SK-N-DZ (cell line): Measurements from ENCODE around the gene EYA4.

Experiments
- DNase-seq: peaks from one replicate; pipeline ENCODE4 v3.0.0-alpha.2; 2015; ENCODE audit warnings: low spot score

EYA4 gene

GRCh38 chr6:133348846-133349245 is 107.7 kb downstream of the EYA4 start:
- DNase-seq: no peak

GRCh38 chr6:133350928-133351327 is 109.8 kb downstream of the EYA4 start:
- no peak for DNase-seq

- no peak for DNase-seq
These were observed 110.9 kb downstream of the EYA4 start for GRCh38 chr6:133352046-133352445.

GRCh38 chr6:133353061-133353460 is 111.9 kb downstream of the EYA4 start:
- no peak for DNase-seq

- DNase-seq: no peak
These were observed 114.8 kb downstream of the EYA4 start for GRCh38 chr6:133355922-133356321.

- no peak for DNase-seq
These were observed 117.5 kb downstream of the EYA4 start for GRCh38 chr6:133358574-133359150.

- DNase-seq: no peak
These were observed 118.1 kb downstream of the EYA4 start for GRCh38 chr6:133359256-133359655.

GRCh38 chr6:133359760-133360159 is 118.6 kb downstream of the EYA4 start:
- no peak for DNase-seq

GRCh38 chr6:133360194-133360593 is 119.0 kb downstream of the EYA4 start:
- no peak for DNase-seq

GRCh38 chr6:133362813-133363212 is 121.7 kb downstream of the EYA4 start:
- no peak for DNase-seq

GRCh38 chr6:133368664-133369063 is 127.5 kb downstream of the EYA4 start:
- DNase-seq: peak; percentile 33

- DNase-seq: no peak
These were observed 128.7 kb downstream of the EYA4 start for GRCh38 chr6:133369773-133370272.

- DNase-seq: no peak
These were observed 135.6 kb downstream of the EYA4 start for GRCh38 chr6:133376743-133377142.

- no peak for DNase-seq
These were observed 136.1 kb downstream of the EYA4 start for GRCh38 chr6:133377219-133377618.

- DNase-seq: no peak
These were observed 138.9 kb downstream of the EYA4 start for GRCh38 chr6:133380047-133380446.

GRCh38 chr6:133380723-133381122 is 139.6 kb downstream of the EYA4 start:
- DNase-seq: no peak

GRCh38 chr6:133388731-133389130 is 147.6 kb downstream of the EYA4 start:
- no peak for DNase-seq

- no peak for DNase-seq
These were observed 149.0 kb downstream of the EYA4 start for GRCh38 chr6:133390168-133390567.

- DNase-seq: no peak
These were observed 150.9 kb downstream of the EYA4 start for GRCh38 chr6:133392015-133392414.

- no peak for DNase-seq
These were observed 151.5 kb downstream of the EYA4 start for GRCh38 chr6:133392641-133393040.

GRCh38 chr6:133393891-133394290 is 152.7 kb downstream of the EYA4 start:
- DNase-seq: no peak

- DNase-seq: no peak
These were observed 153.5 kb downstream of the EYA4 start for GRCh38 chr6:133394630-133395029.

GRCh38 chr6:133396233-133396983 is 155.3 kb downstream of the EYA4 start:
- no peak for DNase-seq
